HepG2 (cell line): ENCODE measurements around the gene NAB2. TPM values are rescaled to one million over a fixed set of nuclear protein-coding genes. Genes with fewer than 3 reads are reported as not detected.

Source experiments
- CEBPZ ChIP-seq: IDR thresholded peaks from 2 replicates; pipeline ENCODE4 v1.6.1; 2012; ENCODE audit warnings: low read length, improper control_type of control experiment
- DMAP1 ChIP-seq: IDR thresholded peaks from 2 replicates; pipeline ENCODE4 v1.6.1; 2016
- JUN ChIP-seq: sonication (generic); formaldehyde crosslinking; IDR thresholded peaks from 2 replicates; pipeline ENCODE4 v1.4.0; 2020; ENCODE audit warnings: mild to moderate bottlenecking, missing genetic modification reagents
- MED8 ChIP-seq: sonication (generic); formaldehyde crosslinking; IDR thresholded peaks from 2 replicates; pipeline ENCODE4 v1.8.1; 2023; ENCODE audit warnings: mild to moderate bottlenecking, missing genetic modification reagents; ENCODE audit not compliant: insufficient replicate concordance
- MEIS1 ChIP-seq: sonication (generic); formaldehyde crosslinking; IDR thresholded peaks from 2 replicates; pipeline ENCODE4 v1.9.0; 2021; ENCODE audit warnings: mild to moderate bottlenecking, missing genetic modification reagents, moderate library complexity, borderline replicate concordance
- POGK ChIP-seq: sonication (generic); formaldehyde crosslinking; conservative IDR thresholded peaks from 2 replicates; pipeline ENCODE4 v1.8.0; 2022; ENCODE audit warnings: mild to moderate bottlenecking, moderate library complexity, missing genetic modification reagents
- TAF15 ChIP-seq: fragments of 200-400 bp; formaldehyde crosslinking; IDR thresholded peaks from one replicate; pipeline ENCODE4 v1.6.1; 2018; ENCODE audit warnings: mild to moderate bottlenecking, low read depth, low read length; ENCODE audit not compliant: poor library complexity, severe bottlenecking
- ZNF33B ChIP-seq: sonication (generic); formaldehyde crosslinking; IDR thresholded peaks from 2 replicates; pipeline ENCODE4 v1.5.1; 2020; ENCODE audit warnings: mild to moderate bottlenecking, missing genetic modification reagents
- ZNF563 ChIP-seq: sonication (generic); formaldehyde crosslinking; IDR thresholded peaks from 2 replicates; pipeline ENCODE4 v1.8.0; 2022; ENCODE audit warnings: mild to moderate bottlenecking, moderate library complexity, missing genetic modification reagents
- ZSCAN5A ChIP-seq: sonication (generic); formaldehyde crosslinking; IDR thresholded peaks from 2 replicates; pipeline ENCODE4 v1.8.0; 2022; ENCODE audit warnings: mild to moderate bottlenecking, missing genetic modification reagents, borderline replicate concordance
- polyA plus RNA-seq, 8 experiments: library from polyadenylated mRNA; depleted of rRNA in 3 of 8; stranded (reverse) in 7 of 8; unstranded in 1 of 8; fragments of >200 nt; fragmentation: Illumina TruSeq in 4 of 8; extraction: Trizol in 4 of 8; gene quantifications; 2 replicates each; pipeline versions ENCODE4 v1.2.1 to v1.2.3, GENCODE V29; 2011 to 2016; ENCODE audit warnings: low read depth in 4 of 8, missing spikeins in 1 of 8, mixed read lengths in 1 of 8; ENCODE audit not compliant: insufficient read depth in 1 of 8
- total RNA-seq, 5 experiments: library from RNA; depleted of rRNA; stranded (reverse); fragments of >200 nt; fragmentation: Illumina TruSeq; extraction: Trizol; gene quantifications; 2 replicates each; pipeline ENCODE4 v1.2.3, GENCODE V29; 2016; ENCODE audit warnings: low read depth in 1 of 5

NAB2 gene
- total and polyA plus RNA-seq, 2 of the 13 experiments (the other 11 are each of a cell fraction or from before 2014, with no cell fraction given): 11.7 to 12.9 TPM

GRCh38 chr12:57047981-57048380 is 40.9 kb upstream of the NAB2 start (continued):
- TF ChIP-seq CEBPZ: no peak
- TF ChIP-seq ZNF33B (CRISPR knock-in tag): no peak
- no peak for TF ChIP-seq MEIS1 (CRISPR knock-in tag)
- TF ChIP-seq ZNF563 (CRISPR knock-in tag): no peak
- no peak for TF ChIP-seq ZSCAN5A (CRISPR knock-in tag)
- no peak for TF ChIP-seq JUN
- TF ChIP-seq POGK (CRISPR knock-in tag): no peak
- no peak for TF ChIP-seq MED8 (CRISPR knock-in tag)
- TF ChIP-seq TAF15: no peak
- no peak for TF ChIP-seq DMAP1
